SKM-1 treated with dmso at 0.1 percent for 144 hours (cell line): ENCODE results near the gene ITGB5.
"Not testable (repeated sequence)": the region's sequence is repeated elsewhere in the genome, so short reads cannot be mapped to it uniquely, and the experiment has no call there.

Experiments used
- DNase-seq: peaks from one replicate; lab custom pipeline; 2025; ENCODE audit not compliant: unreplicated experiment; lab: John Stamatoyannopoulos, UW

The ITGB5 gene

DNA sequence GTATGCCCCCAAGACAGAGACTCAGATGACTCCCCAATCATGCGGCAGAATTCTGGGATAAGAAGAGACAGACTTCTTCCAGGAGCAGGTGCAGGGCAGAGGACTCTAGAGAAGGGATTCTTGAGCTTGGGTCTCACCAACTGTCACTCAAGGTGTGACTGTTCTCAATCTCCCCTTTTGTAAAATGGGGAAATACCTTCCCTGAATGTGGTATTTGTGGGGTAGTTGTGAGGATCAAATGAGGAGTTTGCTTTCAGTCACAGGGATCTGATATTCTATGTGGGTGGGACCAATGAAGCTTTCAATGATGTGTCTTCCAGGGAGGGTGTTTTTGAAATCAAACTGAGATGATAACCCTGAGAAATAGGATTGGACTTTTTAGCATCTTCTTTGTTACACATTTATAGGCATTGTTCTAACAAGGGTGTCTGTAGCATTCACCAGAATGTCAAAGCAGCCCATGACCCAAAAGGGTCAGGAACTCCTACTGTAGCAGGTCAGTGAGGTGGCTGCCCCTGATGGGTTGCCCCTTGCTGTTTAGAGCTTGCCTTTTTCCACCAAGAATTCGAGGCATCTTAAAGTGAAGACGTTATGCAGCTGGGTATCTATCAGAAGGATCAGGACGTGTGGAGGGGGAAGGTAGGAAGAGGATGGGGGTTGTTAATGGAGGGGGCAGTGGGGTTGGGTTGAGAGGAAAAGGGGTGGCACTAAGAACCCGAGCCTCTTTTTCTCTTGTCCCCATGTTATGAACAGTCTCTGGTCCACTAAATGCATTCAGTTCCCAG, 128.1 kb downstream of the ITGB5 start:
- no peak for DNase-seq

DNA sequence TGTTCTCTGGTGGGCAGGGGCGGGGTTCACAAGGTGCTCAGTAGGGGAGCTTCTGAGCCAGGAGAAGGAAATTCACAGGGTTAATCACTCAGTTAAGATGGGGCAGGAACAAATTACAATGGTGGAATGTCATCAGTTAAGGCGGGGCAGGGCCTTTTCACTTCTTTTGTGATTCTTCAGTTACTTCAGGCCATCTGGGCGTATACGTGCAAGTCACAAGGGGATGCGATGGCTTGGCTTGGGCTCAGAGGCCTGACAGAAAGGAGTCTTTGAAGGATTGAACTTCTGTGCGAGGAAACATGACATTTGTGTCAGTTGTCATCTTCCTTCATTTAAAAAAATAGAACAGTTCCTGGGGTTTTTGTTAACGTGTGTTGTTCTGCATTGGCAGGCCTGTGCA, 129.2 kb downstream of the ITGB5 start:
- DNase-seq: not testable (repeated sequence)

DNA sequence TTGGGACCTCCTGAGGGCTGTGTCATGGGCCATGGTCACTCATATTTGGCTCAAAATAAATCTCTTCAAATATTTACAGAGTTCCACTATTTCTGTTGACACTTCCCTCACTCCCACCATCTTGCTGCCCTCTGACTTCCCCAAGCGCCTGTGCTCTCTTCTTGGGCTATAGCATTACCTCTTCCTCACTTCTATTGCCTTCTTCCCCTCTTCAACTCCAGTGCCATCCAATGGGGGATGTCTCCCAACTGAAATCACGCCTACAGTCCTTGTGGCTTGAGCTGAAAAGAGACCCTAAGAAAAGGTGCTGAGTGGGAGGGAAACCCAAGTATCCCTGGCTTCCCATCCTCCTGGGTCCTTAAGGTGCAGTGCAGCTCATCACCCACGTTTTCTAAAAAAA, 135.1 kb downstream of the ITGB5 start:
- no peak for DNase-seq

DNA sequence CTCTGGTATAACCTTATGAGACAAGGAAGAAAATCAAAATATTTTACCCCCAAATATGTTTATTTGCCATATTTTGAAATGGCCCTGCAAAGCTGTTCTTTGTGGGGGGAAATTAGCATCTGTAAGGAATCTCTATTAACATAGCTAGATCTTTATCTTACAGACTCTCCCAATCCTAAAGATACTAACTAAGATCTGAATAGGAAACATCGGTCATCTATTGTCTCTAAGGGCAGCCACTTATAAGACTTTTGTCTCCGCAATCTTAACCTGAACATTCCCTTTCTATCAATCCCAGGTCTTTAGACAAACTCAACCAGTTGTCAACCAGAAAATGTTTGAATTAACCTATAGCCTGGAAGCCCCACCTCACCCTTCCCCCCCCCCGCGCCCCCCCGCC, 135.7 kb downstream of the ITGB5 start:
- DNase-seq: no peak

DNA sequence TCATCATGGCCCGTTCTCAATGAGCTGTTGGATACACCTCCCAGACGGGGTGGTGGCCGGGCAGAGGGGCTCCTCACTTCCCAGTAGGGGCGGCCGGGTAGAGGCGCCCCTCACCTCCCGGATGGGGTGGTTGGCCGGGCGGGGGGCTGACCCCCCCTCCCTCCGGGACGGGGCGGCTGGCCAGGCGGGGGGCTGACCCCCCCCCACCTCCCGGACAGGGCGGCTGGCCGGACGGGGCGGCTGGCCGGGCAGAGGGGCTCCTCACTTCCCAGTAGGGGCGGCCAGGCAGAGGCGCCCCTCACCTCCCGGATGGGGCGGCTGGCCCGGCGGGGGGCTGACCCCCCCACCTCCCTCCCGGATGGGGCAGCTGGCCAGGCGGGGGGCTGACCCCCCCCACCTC, 137.3 kb downstream of the ITGB5 start:
- not testable (repeated sequence) for DNase-seq

DNA sequence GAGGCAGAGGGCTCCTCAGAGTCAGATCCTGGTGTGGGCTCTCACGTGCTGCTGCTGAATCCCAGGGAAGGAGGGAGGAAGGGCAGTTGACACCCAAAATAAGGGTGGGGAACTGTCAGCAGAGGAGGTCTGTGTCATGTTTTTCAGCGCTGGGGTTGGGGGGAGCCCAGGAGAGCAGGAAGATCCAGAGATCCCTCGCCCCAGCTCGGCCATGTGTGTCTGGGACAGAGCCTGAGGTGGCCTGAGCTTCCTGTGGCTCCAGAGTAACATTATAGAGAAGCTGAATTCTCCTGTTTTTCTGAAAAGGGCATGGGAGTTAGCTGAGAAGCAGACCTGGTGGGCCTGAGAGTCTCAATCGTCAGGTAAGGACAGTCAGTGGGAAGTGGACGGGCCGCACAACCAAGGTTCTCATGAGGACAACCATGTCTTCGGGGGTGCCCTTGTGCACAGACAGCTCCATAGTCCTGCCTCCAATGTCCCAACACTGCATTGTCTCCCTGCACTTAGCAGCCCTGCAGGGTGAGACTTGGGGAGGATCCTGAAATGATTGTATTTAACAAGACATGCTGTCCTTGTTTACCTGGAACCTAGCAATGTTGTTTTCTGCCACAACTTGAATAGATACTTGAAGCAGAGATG, 138.5 kb downstream of the ITGB5 start:
- no peak for DNase-seq

DNA sequence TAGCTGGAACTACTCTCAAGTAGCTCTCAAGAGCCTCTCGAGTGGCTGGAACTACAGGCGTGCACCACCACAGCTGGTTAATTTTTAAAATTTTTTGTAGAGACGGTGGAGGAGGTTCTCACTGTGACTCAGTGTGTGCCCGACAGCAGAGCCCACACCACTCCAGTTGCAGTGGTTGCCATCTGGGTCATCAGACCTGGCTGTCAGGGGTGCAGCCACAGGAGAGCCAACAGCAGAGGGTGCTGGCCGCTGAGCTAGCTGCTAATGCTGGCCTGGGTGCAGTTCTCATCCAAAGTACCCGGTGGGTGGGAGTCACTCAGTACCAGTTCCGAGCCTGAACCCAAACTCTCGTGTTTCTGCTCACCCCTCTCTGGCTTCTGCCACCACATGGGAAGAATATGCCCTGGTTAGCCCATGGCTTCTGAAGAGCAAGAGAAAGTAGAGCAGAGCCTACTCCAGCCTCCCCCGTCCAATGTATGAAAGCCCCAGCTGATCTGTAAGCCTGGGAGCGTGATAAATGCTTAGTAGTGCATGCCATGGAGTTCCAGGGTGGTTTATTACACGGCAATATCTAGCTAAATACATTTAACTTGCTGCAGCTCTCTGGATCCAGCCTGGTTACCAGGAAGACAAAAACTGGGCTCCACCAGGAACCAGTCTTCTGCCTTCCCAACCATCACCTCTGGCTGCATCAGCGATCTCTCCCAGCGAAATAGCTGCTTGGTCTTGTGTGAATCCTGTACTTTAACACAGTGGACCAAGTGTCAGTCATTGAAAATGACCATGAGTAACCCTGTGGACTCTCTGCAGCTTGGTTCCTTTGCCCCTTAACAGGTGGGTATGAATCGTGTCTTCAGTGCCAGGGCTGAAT, 139.8 kb downstream of the ITGB5 start:
- DNase-seq: no peak

DNA sequence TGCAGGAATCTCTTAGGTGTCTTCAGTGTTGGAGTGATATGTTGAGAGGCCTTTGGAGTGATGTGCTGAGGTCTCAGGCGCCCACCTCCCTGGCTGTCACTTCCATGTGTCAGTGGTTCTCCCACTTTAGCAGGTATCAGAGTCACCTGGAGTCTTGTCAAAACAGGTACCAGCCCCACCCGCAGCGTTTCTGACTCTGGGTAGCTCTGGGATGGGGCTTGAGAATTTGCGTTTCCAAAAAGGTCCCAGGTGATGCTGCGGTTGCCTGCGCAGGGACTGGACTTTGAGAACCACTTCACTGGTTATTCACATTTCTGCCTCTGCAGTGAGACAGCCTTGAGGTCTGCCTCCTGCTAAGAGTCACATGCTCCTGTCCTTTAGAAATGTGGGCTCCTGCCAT, 141.4 kb downstream of the ITGB5 start:
- no peak for DNase-seq

DNA sequence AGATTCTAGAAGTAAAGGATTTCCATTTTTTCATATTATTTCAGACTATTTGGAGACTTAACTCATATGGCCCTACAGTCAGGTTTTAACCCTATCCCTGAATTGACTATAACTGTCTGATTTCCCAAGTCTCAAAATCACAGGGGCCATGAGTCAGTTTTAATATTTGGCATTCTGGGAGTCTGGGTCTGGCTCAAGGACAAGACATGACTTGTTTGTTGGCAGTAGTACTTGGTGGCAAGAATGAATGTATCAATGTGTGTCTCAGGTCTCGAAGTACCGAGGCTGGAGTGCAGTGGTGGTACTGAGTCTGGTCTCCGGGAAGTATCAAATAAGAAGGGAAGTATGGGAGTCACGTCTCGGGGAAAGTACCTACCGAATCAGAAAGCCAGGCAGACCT, 146.1 kb downstream of the ITGB5 start:
- DNase-seq: no peak

DNA sequence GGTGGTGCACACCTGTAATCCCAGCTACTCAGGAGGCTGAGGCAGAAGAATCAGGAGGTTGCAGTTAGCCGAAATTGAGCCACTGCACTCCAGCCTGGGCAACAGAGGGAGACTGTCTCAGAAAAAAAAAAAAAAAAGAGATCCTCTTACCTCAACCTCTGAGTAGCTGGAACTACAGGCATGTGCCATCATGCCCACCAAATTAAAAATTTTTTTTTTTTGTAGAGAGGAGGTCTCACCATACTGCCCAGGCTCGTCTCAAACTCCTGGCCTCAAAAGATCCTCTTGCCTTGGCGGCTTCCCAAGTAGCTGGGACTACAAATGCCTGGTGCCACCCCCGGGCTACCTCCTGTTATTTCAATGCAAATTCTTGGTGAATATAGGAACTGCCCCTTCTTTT, 155.4 kb downstream of the ITGB5 start:
- DNase-seq: no peak

DNA sequence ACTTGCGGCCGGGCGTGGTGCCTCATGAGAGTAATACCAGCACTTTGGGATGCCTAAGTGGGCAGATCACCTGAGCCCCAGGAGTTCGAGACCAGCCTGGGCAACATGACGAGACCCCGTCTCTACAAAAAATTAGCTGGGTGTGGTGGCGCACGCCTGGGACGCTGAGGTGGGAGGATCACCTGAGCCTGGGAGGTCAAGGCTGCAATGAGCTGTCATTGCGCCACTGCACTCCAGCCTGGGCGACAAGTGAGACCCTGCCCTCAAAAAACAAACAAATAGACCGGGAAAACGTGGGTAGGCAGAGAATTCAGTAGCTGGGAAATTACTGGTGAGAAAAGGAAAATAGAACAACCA, 156.2 kb downstream of the ITGB5 start:
- DNase-seq: no peak

DNA sequence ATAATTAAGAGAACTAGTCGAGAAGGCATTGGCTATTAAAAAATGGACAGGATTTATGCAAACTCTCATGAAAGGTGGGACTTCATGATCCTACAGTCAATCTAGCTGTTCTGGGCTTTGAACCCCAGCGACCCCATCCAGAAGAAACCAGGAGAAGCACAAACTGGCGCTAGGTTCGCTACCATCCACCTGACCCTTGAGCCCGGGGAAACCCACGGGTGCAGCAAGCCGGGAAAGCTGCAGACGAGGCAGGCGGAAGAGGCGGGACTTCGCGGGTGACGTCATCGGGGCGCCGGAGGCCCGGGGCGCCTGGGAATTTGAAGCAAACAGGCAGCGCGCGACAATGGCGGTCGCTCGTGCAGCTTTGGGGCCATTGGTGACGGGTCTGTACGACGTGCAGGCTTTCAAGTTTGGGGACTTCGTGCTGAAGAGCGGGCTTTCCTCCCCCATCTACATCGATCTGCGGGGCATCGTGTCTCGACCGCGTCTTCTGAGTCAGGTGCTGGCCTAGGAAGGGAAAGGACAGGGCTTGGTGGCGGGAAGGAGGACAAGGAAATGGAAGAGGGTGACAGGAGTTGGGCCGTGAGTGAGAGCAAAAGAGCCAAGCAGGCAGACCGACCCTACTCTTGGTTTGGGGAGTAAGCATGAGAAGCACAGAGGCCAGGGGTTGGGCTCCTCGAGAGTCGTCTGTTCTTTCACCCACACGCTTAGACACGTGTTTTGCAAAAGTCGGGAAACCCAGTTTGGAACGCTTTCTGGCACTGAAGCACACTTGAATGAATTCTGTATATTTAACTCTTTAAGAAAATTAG, 156.8 kb downstream of the ITGB5 start, which contains the start of gene UMPS:
TSS of gene UMPS (plus strand) at position 324 of the 812 bp plus-strand sequence. CDS start at position 344, 20 bp downstream.
- DNase-seq: peak; percentile 79

DNA sequence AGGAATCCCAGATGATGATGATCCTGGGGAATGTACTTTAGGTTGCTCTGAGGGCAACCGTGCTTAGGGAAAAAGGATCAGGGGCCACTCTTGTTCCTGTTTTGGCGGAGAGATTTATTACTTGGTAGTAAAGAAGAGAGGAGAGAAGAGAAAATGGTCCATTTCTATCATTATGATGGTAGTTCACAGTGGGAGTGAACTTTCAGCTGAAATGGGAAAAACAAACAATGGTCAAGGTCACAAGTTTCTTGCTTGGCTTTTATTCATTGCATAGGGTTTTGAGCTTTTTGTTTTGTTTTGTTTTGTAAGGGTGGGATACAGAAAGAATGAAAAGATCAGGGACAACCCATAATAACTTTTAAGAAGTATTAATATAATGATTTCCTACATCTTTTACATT, 164.6 kb downstream of the ITGB5 start:
- no peak for DNase-seq

DNA sequence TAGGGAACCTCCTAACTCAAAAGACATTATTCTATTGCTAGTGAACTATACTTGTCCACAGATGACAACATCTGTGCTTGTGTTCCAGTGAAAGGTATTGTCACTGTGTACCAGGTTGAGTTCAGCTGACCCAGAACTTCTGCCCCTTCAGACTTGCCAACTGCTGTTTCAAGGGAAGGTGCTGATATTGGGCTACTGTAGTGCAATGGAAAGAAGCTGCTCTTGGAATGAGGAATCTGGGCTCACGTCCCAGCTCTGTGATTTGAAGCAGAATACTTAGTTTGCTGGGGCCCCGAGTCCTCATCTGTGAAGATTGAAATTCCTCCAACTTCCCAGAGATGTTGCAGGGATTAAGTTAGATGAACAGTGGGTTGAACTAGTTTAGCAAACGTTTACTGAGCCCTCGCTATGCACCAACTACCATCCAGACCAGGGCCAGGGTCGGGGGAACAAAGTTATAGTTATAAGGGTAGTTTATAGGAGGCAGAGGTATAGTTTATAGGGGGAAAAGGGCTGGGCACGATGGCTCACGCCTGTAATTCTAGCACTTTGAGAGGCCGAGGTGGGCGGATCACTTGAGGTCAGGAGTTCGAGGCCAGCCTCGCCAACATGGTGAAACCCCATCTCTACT, 172.8 kb downstream of the ITGB5 start:
- DNase-seq: no peak
